WTC11 (cell line): Measurements from ENCODE around the gene PAQR8.

Source experiments
- AFF4 ChIP-seq: sonication (generic); formaldehyde crosslinking; IDR thresholded peaks from 2 replicates; pipeline ENCODE4 v1.8.1; 2023; ENCODE audit warnings: mild to moderate bottlenecking, missing genetic modification reagents, borderline replicate concordance
- ZNF416 ChIP-seq: fragments of 250-450 bp; sonication (Bioruptor Pico); IDR thresholded peaks from 2 replicates; pipeline ENCODE4 v1.9.0; 2021; ENCODE audit warnings: mild to moderate bottlenecking, inconsistent platforms
- ZNF671 ChIP-seq: fragments of 250-450 bp; sonication (Bioruptor Pico); IDR thresholded peaks from 2 replicates; pipeline ENCODE4 v1.8.0; 2021; ENCODE audit warnings: mild to moderate bottlenecking
- TF ChIP-seq, protein P1 (sequence below): fragments of 200-600 bp; IDR thresholded peaks from 2 replicates; pipeline ENCODE4 v1.8.0; 2022; ENCODE audit warnings: antibody characterized with exemption

DNA sequence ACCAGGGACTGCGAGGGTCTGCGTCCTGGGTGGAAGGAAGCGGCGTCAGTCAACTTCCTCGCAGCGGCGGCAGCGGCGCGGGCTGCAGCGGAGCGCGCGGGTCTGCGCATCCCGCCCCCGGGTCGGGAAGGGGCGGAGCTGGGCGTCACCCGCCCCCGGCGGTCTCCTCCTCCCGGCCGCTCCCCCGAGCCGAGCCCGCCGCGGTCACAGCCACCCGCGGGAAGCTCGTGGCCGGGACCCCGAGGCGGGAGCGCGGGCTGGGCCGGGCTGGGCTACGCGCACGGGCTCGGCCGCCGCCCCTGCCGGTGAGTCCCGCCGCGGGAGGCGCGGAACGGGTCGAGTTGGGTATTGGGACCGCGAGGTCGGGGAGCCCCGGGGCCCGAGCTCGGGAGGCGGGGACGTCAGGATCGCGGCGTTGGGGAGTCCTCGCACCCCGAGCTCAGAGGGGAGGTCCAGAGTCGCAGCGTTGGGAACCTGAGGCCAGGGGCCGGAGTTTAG, at the start of gene PAQR8:
- TF ChIP-seq, protein P1, sequence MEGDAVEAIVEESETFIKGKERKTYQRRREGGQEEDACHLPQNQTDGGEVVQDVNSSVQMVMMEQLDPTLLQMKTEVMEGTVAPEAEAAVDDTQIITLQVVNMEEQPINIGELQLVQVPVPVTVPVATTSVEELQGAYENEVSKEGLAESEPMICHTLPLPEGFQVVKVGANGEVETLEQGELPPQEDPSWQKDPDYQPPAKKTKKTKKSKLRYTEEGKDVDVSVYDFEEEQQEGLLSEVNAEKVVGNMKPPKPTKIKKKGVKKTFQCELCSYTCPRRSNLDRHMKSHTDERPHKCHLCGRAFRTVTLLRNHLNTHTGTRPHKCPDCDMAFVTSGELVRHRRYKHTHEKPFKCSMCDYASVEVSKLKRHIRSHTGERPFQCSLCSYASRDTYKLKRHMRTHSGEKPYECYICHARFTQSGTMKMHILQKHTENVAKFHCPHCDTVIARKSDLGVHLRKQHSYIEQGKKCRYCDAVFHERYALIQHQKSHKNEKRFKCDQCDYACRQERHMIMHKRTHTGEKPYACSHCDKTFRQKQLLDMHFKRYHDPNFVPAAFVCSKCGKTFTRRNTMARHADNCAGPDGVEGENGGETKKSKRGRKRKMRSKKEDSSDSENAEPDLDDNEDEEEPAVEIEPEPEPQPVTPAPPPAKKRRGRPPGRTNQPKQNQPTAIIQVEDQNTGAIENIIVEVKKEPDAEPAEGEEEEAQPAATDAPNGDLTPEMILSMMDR = no peak
- TF ChIP-seq ZNF671 (CRISPR knock-in tag) = no peak
- no peak for TF ChIP-seq ZNF416 (CRISPR knock-in tag)
- TF ChIP-seq AFF4 (CRISPR knock-in tag) = no peak
